Endothelial cell (in vitro differentiated cells): ENCODE measurements around the gene ISM1. TPM values are rescaled to one million over a fixed set of nuclear protein-coding genes. Genes with fewer than 3 reads are reported as not detected.

Experiments used
- DNase-seq: peaks from one replicate; pipeline ENCODE4 v3.0.0; 2021; ENCODE audit warnings: low spot score
- H3K27ac Mint-ChIP-seq: one replicate; pipeline ENCODE4 v1.8.0; 2021; ENCODE audit warnings: mixed read lengths, inconsistent platforms; ENCODE audit not compliant: unreplicated experiment
- H3K27me3 Mint-ChIP-seq: one replicate; pipeline ENCODE4 v1.8.0; 2021; ENCODE audit warnings: mild to moderate bottlenecking, moderate library complexity, mixed read lengths, inconsistent platforms; ENCODE audit not compliant: unreplicated experiment
- H3K36me3 Mint-ChIP-seq: one replicate; pipeline ENCODE4 v1.8.0; 2021; ENCODE audit warnings: mild to moderate bottlenecking, low read depth, mixed read lengths, inconsistent platforms; ENCODE audit not compliant: unreplicated experiment
- H3K4me1 Mint-ChIP-seq: one replicate; pipeline ENCODE4 v1.8.0; 2021; ENCODE audit warnings: mild to moderate bottlenecking, mixed read lengths, inconsistent platforms; ENCODE audit not compliant: unreplicated experiment
- H3K4me3 Mint-ChIP-seq: one replicate; pipeline ENCODE4 v1.8.0; 2021; ENCODE audit warnings: mild to moderate bottlenecking, mixed read lengths, inconsistent platforms; ENCODE audit not compliant: unreplicated experiment
- H3K9me3 Mint-ChIP-seq: one replicate; pipeline ENCODE4 v1.8.0; 2021; ENCODE audit warnings: mixed read lengths, inconsistent platforms; ENCODE audit not compliant: unreplicated experiment
- total RNA-seq: library from RNA; stranded (reverse); fragmentation: NEBNext Ultra II Directional; extraction: Animal tissue kit (Norgen Biotek cat#: 25700); gene quantifications from one replicate; pipeline ENCODE4 v1.2.1, GENCODE V29; 2021; ENCODE audit not compliant: unreplicated experiment
- TF ChIP-seq, protein P1 (sequence below): fragments of 200-600 bp; sonication (generic); IDR thresholded peaks from one replicate; pipeline ENCODE4 v1.5.0; 2021; ENCODE audit warnings: antibody characterized with exemption; ENCODE audit not compliant: unreplicated experiment

Gene ISM1
- total RNA-seq, 1 donor from 2014 or later, result 23.8 TPM

GRCh38 chr20:13267231-13267630 lies 46.2 kb downstream of the ISM1 start:
- Mint-ChIP-seq H3K9me3 (no peaks in the 10 kb centered on the region), H3K27me3 (peaks cover 2% of the 10 kb centered on the region), H3K36me3 (peaks cover 7% of the 10 kb centered on the region), H3K4me1 (peaks cover 59% of the 10 kb centered on the region), H3K4me3 (no peak overlapping the region), H3K27ac (no peak overlapping the region)
- TF ChIP-seq, protein P1, sequence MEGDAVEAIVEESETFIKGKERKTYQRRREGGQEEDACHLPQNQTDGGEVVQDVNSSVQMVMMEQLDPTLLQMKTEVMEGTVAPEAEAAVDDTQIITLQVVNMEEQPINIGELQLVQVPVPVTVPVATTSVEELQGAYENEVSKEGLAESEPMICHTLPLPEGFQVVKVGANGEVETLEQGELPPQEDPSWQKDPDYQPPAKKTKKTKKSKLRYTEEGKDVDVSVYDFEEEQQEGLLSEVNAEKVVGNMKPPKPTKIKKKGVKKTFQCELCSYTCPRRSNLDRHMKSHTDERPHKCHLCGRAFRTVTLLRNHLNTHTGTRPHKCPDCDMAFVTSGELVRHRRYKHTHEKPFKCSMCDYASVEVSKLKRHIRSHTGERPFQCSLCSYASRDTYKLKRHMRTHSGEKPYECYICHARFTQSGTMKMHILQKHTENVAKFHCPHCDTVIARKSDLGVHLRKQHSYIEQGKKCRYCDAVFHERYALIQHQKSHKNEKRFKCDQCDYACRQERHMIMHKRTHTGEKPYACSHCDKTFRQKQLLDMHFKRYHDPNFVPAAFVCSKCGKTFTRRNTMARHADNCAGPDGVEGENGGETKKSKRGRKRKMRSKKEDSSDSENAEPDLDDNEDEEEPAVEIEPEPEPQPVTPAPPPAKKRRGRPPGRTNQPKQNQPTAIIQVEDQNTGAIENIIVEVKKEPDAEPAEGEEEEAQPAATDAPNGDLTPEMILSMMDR, result no peak
- no peak for DNase-seq

GRCh38 chr20:13268953-13269352 lies 47.9 kb downstream of the ISM1 start:
- peaks cover 54% of the 10 kb centered on the region for H3K4me1 Mint-ChIP-seq
- H3K27me3 Mint-ChIP-seq, result peaks cover 2% of the 10 kb centered on the region
- DNase-seq, result no peak
- H3K27ac Mint-ChIP-seq, result peak overlapping the region; percentile 68
- no peaks in the 10 kb centered on the region for H3K9me3 Mint-ChIP-seq
- no peak overlapping the region for H3K4me3 Mint-ChIP-seq
- peaks cover 9% of the 10 kb centered on the region for H3K36me3 Mint-ChIP-seq
- TF ChIP-seq, protein P1, result no peak

DNA sequence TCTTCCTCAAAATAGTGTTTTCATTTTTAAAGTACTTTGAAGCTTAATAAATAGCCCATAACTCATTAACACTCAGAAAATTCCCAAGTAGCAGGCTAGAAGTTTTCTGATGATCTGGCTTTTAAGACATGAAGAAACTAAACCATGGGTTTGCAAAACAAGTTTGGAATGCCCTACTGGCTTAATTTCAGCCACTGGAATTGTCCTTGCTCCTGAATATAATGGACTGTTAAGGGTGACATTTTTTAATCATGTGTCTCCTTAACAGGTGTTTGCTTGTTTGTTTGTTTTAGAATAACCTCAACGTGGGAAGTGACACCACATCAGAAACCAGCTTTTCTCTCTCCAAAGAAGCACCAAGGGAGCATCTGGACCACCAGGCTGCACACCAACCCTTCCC lies 49.1 kb downstream of the ISM1 start:
- no peak for DNase-seq
- Mint-ChIP-seq H3K36me3 (peaks cover 9% of the 10 kb centered on the region), H3K4me3 (peak overlapping the region; percentile 74), H3K27me3 (peaks cover 2% of the 10 kb centered on the region), H3K4me1 (peaks cover 60% of the 10 kb centered on the region), H3K27ac (peak overlapping the region; percentile 96), H3K9me3 (no peaks in the 10 kb centered on the region)
- TF ChIP-seq, protein P1, result no peak

DNA sequence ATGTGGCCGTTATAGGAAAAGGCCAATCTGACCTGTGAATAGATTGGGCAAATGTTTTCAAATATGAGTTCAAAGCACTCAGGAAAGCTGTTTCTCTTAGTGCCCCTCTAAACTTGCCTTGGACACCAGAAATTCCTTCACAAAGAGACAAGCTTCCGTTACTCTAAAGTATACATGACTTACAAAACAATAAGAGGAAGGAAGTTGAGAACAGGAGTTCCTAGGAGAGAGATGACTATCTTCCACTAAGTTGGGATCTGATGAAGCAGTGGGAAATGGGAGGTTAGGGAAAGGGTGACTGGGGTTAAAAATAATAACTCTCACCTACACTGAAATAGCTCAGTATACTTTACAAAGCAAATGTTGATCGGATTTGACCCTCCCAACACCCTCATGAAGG lies 50.0 kb downstream of the ISM1 start:
- DNase-seq, result no peak
- peaks cover 2% of the 10 kb centered on the region for H3K27me3 Mint-ChIP-seq
- TF ChIP-seq, protein P1, result no peak

GRCh38 chr20:13271977-13272975 lies 51.2 kb downstream of the ISM1 start:
- DNase-seq, result no peak
- Mint-ChIP-seq H3K4me1 (peaks cover 64% of the 10 kb centered on the region), H3K27ac (peak overlapping the region; percentile 96), H3K36me3 (peaks cover 18% of the 10 kb centered on the region), H3K4me3 (peak overlapping the region; percentile 26), H3K9me3 (no peaks in the 10 kb centered on the region), H3K27me3 (peaks cover 2% of the 10 kb centered on the region)
- TF ChIP-seq, protein P1, result no peak

More for the DNA sequence above, 50.0 kb downstream of the ISM1 start:
- H3K27ac Mint-ChIP-seq, result peak overlapping the region; percentile 96
- no peaks in the 10 kb centered on the region for H3K9me3 Mint-ChIP-seq
- peak overlapping the region; percentile 74 for H3K4me3 Mint-ChIP-seq
- peaks cover 9% of the 10 kb centered on the region for H3K36me3 Mint-ChIP-seq
- peaks cover 67% of the 10 kb centered on the region for H3K4me1 Mint-ChIP-seq
